Endothelial cell of umbilical vein (primary cell): Measurements from ENCODE around the gene FAM210A.

ENCODE experiments used
- POLR2A ChIP-seq: IDR thresholded peaks from 2 replicates; pipeline ENCODE4 v1.6.1; 2012; ENCODE audit warnings: low read depth, mild to moderate bottlenecking, control low read depth, low read length
- TF ChIP-seq, protein P1 (sequence below), 2 donors: IDR thresholded peaks; 1 replicate in 1 of 2; 2 replicates in 1 of 2; pipeline ENCODE4 v1.5.1; 2011; ENCODE audit warnings: low read length in 2 of 2, mild to moderate bottlenecking in 2 of 2, moderate library complexity in 2 of 2, control low read depth in 1 of 2, inconsistent platforms in 1 of 2, low read depth in 1 of 2; ENCODE audit not compliant: insufficient read depth in 1 of 2; ENCODE audit errors: extremely low read depth in 1 of 2

DNA sequence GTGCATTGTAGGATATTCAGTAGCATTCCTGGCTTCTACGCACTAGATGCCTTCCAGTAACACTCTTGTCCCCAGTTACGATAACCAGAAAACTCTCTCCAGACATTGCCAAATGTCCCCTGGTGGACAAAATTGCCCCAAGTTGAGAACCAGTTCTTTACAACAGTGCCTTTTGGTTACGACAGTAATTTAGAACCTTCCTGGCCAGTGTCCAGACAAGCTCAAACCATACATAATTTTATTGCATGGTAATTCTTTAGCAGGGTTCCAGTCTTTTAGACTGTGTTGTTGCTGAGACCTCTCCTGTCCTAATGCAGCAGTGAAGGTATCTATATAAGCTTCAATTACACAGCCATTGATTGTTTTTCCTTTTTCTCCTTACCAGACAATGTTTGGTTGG lies 20.3 kb upstream of the FAM210A start:
- TF ChIP-seq, protein P1, sequence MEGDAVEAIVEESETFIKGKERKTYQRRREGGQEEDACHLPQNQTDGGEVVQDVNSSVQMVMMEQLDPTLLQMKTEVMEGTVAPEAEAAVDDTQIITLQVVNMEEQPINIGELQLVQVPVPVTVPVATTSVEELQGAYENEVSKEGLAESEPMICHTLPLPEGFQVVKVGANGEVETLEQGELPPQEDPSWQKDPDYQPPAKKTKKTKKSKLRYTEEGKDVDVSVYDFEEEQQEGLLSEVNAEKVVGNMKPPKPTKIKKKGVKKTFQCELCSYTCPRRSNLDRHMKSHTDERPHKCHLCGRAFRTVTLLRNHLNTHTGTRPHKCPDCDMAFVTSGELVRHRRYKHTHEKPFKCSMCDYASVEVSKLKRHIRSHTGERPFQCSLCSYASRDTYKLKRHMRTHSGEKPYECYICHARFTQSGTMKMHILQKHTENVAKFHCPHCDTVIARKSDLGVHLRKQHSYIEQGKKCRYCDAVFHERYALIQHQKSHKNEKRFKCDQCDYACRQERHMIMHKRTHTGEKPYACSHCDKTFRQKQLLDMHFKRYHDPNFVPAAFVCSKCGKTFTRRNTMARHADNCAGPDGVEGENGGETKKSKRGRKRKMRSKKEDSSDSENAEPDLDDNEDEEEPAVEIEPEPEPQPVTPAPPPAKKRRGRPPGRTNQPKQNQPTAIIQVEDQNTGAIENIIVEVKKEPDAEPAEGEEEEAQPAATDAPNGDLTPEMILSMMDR (IDR thresholded peaks at IDR 0.05; ENCODE audit: extremely low read depth in 1 of 2, insufficient read depth in 1 of 2, low read depth in 1 of 2, low read length in 2 of 2): no peak
- no peak for TF ChIP-seq POLR2A
